ENCODE measurements around the gene ANKRD10. TPM values are rescaled to one million over a fixed set of nuclear protein-coding genes. Genes with fewer than 3 reads are reported as not detected.

Gene ANKRD10
- total RNA-seq, 1 experiment from 2014 or later: 219 TPM

GRCh38 chr13:110867380-110867779, 47.5 kb downstream of the ANKRD10 start:
- no peak overlapping the region for H3K27ac Mint-ChIP-seq
- POLR2A ChIA-PET: no interaction called here
- H3K4me1 Mint-ChIP-seq: peaks cover 21% of the 10 kb centered on the region
- ATAC-seq: no peak
- CTCF ChIA-PET: no interaction called here
- DNase-seq (ENCODE audit: low spot score): no peak
- no peak for TF ChIP-seq IRF2 (CRISPR knock-in tag; IDR thresholded peaks at IDR 0.05; ENCODE audit: borderline replicate concordance, low read depth)
- TF ChIP-seq TEAD1 (CRISPR knock-in tag; IDR thresholded peaks at IDR 0.05): no peak
- no peak for TF ChIP-seq ZNF317 (CRISPR knock-in tag; IDR thresholded peaks at IDR 0.05; ENCODE audit: borderline replicate concordance, low read depth)
- no peak for TF ChIP-seq MYBL2 (CRISPR knock-in tag; IDR thresholded peaks at IDR 0.05)
- no peak for TF ChIP-seq ATF3 (CRISPR knock-in tag; conservative IDR thresholded peaks at IDR 0.05)
- TF ChIP-seq JUN (CRISPR knock-in tag; IDR thresholded peaks at IDR 0.05): no peak
- TF ChIP-seq NR1H2 (CRISPR knock-in tag; IDR thresholded peaks at IDR 0.05): no peak
- H3K9me3 Mint-ChIP-seq: peaks cover 4% of the 10 kb centered on the region; the same call in 1 of the 2 replicates
- H3K4me3 Mint-ChIP-seq: no peak overlapping the region
- H3K27me3 Mint-ChIP-seq (ENCODE audit: low read depth): peaks cover 2% of the 10 kb centered on the region; the same call in 1 of the 2 replicates
- H3K36me3 Mint-ChIP-seq: no peaks in the 10 kb centered on the region

GRCh38 chr13:110866491-110867170, 48.2 kb downstream of the ANKRD10 start:
- no peak overlapping the region for H3K4me3 Mint-ChIP-seq
- peaks cover 2% of the 10 kb centered on the region; the same call in 1 of the 2 replicates for H3K27me3 Mint-ChIP-seq (ENCODE audit: low read depth)
- no peaks in the 10 kb centered on the region for H3K36me3 Mint-ChIP-seq
- no peak for ATAC-seq
- ChIA-PET POLR2A (no interaction called here), CTCF (no interaction called here)
- no peak for DNase-seq (ENCODE audit: low spot score)
- TF ChIP-seq USF1 (CRISPR knock-in tag; IDR thresholded peaks at IDR 0.05) (no peak), RELA (CRISPR knock-in tag; IDR thresholded peaks at IDR 0.05; ENCODE audit: borderline replicate concordance) (no peak), EMX1 (CRISPR knock-in tag; IDR thresholded peaks at IDR 0.05) (no peak), CBFB (CRISPR knock-in tag; IDR thresholded peaks at IDR 0.05; ENCODE audit: low read depth) (no peak), ELF4 (CRISPR knock-in tag; IDR thresholded peaks at IDR 0.05; ENCODE audit: low read depth) (no peak), TP53 (CRISPR knock-in tag; IDR thresholded peaks at IDR 0.05) (no peak), GABPB1 (CRISPR knock-in tag; IDR thresholded peaks at IDR 0.05) (no peak), SOX15 (CRISPR knock-in tag; IDR thresholded peaks at IDR 0.05) (no peak), NFYB (CRISPR knock-in tag; conservative IDR thresholded peaks at IDR 0.05; ENCODE audit: low read depth) (no peak), ATF1 (CRISPR knock-in tag; IDR thresholded peaks at IDR 0.05) (no peak)
- TF ChIP-seq, protein P1, sequence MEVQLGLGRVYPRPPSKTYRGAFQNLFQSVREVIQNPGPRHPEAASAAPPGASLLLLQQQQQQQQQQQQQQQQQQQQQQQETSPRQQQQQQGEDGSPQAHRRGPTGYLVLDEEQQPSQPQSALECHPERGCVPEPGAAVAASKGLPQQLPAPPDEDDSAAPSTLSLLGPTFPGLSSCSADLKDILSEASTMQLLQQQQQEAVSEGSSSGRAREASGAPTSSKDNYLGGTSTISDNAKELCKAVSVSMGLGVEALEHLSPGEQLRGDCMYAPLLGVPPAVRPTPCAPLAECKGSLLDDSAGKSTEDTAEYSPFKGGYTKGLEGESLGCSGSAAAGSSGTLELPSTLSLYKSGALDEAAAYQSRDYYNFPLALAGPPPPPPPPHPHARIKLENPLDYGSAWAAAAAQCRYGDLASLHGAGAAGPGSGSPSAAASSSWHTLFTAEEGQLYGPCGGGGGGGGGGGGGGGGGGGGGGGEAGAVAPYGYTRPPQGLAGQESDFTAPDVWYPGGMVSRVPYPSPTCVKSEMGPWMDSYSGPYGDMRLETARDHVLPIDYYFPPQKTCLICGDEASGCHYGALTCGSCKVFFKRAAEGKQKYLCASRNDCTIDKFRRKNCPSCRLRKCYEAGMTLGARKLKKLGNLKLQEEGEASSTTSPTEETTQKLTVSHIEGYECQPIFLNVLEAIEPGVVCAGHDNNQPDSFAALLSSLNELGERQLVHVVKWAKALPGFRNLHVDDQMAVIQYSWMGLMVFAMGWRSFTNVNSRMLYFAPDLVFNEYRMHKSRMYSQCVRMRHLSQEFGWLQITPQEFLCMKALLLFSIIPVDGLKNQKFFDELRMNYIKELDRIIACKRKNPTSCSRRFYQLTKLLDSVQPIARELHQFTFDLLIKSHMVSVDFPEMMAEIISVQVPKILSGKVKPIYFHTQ (CRISPR knock-in tag; IDR thresholded peaks at IDR 0.05): no peak
- TF ChIP-seq, protein P2, sequence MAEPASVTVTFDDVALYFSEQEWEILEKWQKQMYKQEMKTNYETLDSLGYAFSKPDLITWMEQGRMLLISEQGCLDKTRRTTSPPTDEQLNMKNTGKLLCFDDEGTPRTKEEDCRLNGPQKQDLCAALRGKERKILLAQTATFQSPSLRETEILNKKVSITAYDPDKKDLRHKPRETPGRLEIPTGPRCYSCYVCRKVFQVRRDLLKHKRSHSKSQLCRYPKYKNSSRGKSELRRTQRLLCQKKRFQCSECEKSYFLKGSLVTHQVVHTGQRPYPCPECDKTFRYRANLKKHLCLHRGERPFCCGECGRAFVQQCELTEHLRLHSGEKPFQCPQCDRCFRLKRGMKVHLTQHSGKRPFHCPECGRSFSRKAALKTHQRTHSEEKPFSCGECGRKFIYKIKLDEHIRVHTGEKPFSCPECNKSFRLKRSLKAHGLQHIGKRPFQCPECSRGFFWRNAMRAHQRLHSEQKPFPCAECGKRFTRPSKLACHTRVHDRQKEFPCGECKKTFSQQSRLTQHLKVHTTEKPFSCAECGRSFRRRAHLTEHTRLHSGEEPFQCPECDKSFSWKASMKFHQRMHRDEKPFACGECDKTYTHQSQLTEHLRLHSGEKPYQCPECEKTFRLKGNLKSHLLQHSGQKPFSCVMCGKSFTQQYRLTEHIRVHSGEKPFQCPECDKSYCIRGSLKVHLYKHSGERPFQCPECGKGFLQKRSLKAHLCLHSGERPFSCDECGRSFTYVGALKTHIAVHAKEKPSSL (CRISPR knock-in tag; conservative IDR thresholded peaks at IDR 0.05): no peak
- TF ChIP-seq, protein P3, sequence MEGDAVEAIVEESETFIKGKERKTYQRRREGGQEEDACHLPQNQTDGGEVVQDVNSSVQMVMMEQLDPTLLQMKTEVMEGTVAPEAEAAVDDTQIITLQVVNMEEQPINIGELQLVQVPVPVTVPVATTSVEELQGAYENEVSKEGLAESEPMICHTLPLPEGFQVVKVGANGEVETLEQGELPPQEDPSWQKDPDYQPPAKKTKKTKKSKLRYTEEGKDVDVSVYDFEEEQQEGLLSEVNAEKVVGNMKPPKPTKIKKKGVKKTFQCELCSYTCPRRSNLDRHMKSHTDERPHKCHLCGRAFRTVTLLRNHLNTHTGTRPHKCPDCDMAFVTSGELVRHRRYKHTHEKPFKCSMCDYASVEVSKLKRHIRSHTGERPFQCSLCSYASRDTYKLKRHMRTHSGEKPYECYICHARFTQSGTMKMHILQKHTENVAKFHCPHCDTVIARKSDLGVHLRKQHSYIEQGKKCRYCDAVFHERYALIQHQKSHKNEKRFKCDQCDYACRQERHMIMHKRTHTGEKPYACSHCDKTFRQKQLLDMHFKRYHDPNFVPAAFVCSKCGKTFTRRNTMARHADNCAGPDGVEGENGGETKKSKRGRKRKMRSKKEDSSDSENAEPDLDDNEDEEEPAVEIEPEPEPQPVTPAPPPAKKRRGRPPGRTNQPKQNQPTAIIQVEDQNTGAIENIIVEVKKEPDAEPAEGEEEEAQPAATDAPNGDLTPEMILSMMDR (IDR thresholded peaks at IDR 0.05): no peak
- TF ChIP-seq, protein P4, sequence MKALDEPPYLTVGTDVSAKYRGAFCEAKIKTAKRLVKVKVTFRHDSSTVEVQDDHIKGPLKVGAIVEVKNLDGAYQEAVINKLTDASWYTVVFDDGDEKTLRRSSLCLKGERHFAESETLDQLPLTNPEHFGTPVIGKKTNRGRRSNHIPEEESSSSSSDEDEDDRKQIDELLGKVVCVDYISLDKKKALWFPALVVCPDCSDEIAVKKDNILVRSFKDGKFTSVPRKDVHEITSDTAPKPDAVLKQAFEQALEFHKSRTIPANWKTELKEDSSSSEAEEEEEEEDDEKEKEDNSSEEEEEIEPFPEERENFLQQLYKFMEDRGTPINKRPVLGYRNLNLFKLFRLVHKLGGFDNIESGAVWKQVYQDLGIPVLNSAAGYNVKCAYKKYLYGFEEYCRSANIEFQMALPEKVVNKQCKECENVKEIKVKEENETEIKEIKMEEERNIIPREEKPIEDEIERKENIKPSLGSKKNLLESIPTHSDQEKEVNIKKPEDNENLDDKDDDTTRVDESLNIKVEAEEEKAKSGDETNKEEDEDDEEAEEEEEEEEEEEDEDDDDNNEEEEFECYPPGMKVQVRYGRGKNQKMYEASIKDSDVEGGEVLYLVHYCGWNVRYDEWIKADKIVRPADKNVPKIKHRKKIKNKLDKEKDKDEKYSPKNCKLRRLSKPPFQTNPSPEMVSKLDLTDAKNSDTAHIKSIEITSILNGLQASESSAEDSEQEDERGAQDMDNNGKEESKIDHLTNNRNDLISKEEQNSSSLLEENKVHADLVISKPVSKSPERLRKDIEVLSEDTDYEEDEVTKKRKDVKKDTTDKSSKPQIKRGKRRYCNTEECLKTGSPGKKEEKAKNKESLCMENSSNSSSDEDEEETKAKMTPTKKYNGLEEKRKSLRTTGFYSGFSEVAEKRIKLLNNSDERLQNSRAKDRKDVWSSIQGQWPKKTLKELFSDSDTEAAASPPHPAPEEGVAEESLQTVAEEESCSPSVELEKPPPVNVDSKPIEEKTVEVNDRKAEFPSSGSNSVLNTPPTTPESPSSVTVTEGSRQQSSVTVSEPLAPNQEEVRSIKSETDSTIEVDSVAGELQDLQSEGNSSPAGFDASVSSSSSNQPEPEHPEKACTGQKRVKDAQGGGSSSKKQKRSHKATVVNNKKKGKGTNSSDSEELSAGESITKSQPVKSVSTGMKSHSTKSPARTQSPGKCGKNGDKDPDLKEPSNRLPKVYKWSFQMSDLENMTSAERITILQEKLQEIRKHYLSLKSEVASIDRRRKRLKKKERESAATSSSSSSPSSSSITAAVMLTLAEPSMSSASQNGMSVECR (CRISPR knock-in tag; IDR thresholded peaks at IDR 0.05; ENCODE audit: borderline replicate concordance): no peak
- H3K9me3 Mint-ChIP-seq: peaks cover 4% of the 10 kb centered on the region; the same call in 1 of the 2 replicates
- no peak overlapping the region for H3K27ac Mint-ChIP-seq
- peaks cover 21% of the 10 kb centered on the region for H3K4me1 Mint-ChIP-seq
